NT2/D1 (cell line): ENCODE measurements around the gene SH3D21.

Source experiments
- SUZ12 ChIP-seq: IDR thresholded peaks from 2 replicates; pipeline ENCODE4 v1.6.1; 2011; ENCODE audit not compliant: insufficient read length, insufficient read depth; ENCODE audit errors: extremely low read depth
- YY1 ChIP-seq: IDR thresholded peaks from 2 replicates; pipeline ENCODE4 v1.6.1; 2011; ENCODE audit not compliant: insufficient read length, insufficient read depth
- ZNF274 ChIP-seq: IDR thresholded peaks from 2 replicates; pipeline ENCODE4 v1.6.1; 2011; ENCODE audit warnings: mild to moderate bottlenecking, low read depth, low read length

GRCh38 chr1:36320767-36321118 lies 14.6 kb downstream of the SH3D21 start:
- TF ChIP-seq YY1 (no peak), ZNF274 (no peak), SUZ12 (no peak)
